IPS-18a (cell line): ENCODE data around the gene EGR2.

Experiments used
- H3K27ac ChIP-seq: one replicate; pipeline ENCODE4 v1.5.1; 2013; ENCODE audit warnings: low read length
- H3K27me3 ChIP-seq: one replicate; pipeline ENCODE4 v1.6.1; 2013; ENCODE audit warnings: mild to moderate bottlenecking, low read length; ENCODE audit not compliant: control insufficient read depth, insufficient read depth
- H3K36me3 ChIP-seq: one replicate; pipeline ENCODE4 v1.6.1; 2013; ENCODE audit warnings: low read depth, low read length; ENCODE audit not compliant: control insufficient read depth
- H3K4me1 ChIP-seq: one replicate; pipeline ENCODE4 v1.6.1; 2013; ENCODE audit warnings: low read depth, low read length; ENCODE audit not compliant: control insufficient read depth
- H3K4me3 ChIP-seq: one replicate; pipeline ENCODE4 v1.5.1; 2013; ENCODE audit warnings: low read length
- H3K9ac ChIP-seq: one replicate; pipeline ENCODE4 v1.6.1; 2013; ENCODE audit warnings: mild to moderate bottlenecking, low read length, moderate library complexity
- H3K9me3 ChIP-seq: one replicate; pipeline ENCODE4 v1.6.1; 2013; ENCODE audit warnings: low read depth, low read length; ENCODE audit not compliant: control insufficient read depth

The EGR2 gene

GRCh38 chr10:62844280-62845011 lies 28.3 kb upstream of the EGR2 start:
- no peak overlapping the region for H3K9ac ChIP-seq
- H3K27ac ChIP-seq = no peak overlapping the region
- no peak overlapping the region for H3K4me3 ChIP-seq
- no peaks in the 10 kb centered on the region for H3K4me1 ChIP-seq
- no peaks in the 10 kb centered on the region for H3K9me3 ChIP-seq
- H3K36me3 ChIP-seq = no peaks in the 10 kb centered on the region
- no peaks in the 10 kb centered on the region for H3K27me3 ChIP-seq

GRCh38 chr10:62843600-62843999 lies 27.4 kb upstream of the EGR2 start:
- Histone ChIP-seq H3K27me3 (no peaks in the 10 kb centered on the region), H3K4me1 (no peaks in the 10 kb centered on the region), H3K9ac (no peak overlapping the region), H3K9me3 (no peaks in the 10 kb centered on the region), H3K36me3 (no peaks in the 10 kb centered on the region), H3K27ac (no peak overlapping the region), H3K4me3 (no peak overlapping the region)

GRCh38 chr10:62842983-62843382 lies 26.8 kb upstream of the EGR2 start:
- H3K4me3 ChIP-seq = no peak overlapping the region
- H3K27me3 ChIP-seq = no peaks in the 10 kb centered on the region
- H3K9me3 ChIP-seq = no peaks in the 10 kb centered on the region
- no peaks in the 10 kb centered on the region for H3K4me1 ChIP-seq
- H3K27ac ChIP-seq = no peak overlapping the region
- no peaks in the 10 kb centered on the region for H3K36me3 ChIP-seq
- H3K9ac ChIP-seq = no peak overlapping the region

- Histone ChIP-seq H3K27ac (no peak overlapping the region), H3K27me3 (no peaks in the 10 kb centered on the region)
Observed at GRCh38 chr10:62839590-62839989, 23.4 kb upstream of the EGR2 start.

GRCh38 chr10:62831346-62831745 lies 15.2 kb upstream of the EGR2 start:
- Histone ChIP-seq H3K36me3 (no peaks in the 10 kb centered on the region), H3K27ac (no peak overlapping the region), H3K4me3 (no peak overlapping the region), H3K9ac (no peak overlapping the region), H3K4me1 (no peaks in the 10 kb centered on the region), H3K9me3 (no peaks in the 10 kb centered on the region), H3K27me3 (no peaks in the 10 kb centered on the region)

More at GRCh38 chr10:62839590-62839989, 23.4 kb upstream of the EGR2 start:
- no peaks in the 10 kb centered on the region for H3K4me1 ChIP-seq
- no peaks in the 10 kb centered on the region for H3K9me3 ChIP-seq
- no peak overlapping the region for H3K9ac ChIP-seq
- H3K36me3 ChIP-seq = no peaks in the 10 kb centered on the region
- no peak overlapping the region for H3K4me3 ChIP-seq

- Histone ChIP-seq H3K27me3 (no peaks in the 10 kb centered on the region), H3K36me3 (no peaks in the 10 kb centered on the region), H3K9ac (no peak overlapping the region), H3K4me3 (no peak overlapping the region), H3K9me3 (no peaks in the 10 kb centered on the region), H3K27ac (no peak overlapping the region), H3K4me1 (no peaks in the 10 kb centered on the region)
Observed at GRCh38 chr10:62830679-62831078, 14.5 kb upstream of the EGR2 start.

GRCh38 chr10:62829622-62830021 lies 13.5 kb upstream of the EGR2 start:
- no peak overlapping the region for H3K4me3 ChIP-seq
- H3K9me3 ChIP-seq = no peaks in the 10 kb centered on the region
- no peaks in the 10 kb centered on the region for H3K27me3 ChIP-seq
- H3K36me3 ChIP-seq = no peaks in the 10 kb centered on the region
- H3K9ac ChIP-seq = no peak overlapping the region
- no peak overlapping the region for H3K27ac ChIP-seq
- no peaks in the 10 kb centered on the region for H3K4me1 ChIP-seq

- Histone ChIP-seq H3K36me3 (no peaks in the 10 kb centered on the region), H3K4me1 (no peaks in the 10 kb centered on the region), H3K9me3 (no peaks in the 10 kb centered on the region), H3K9ac (no peak overlapping the region), H3K27me3 (no peaks in the 10 kb centered on the region), H3K4me3 (no peak overlapping the region), H3K27ac (no peak overlapping the region)
Observed at GRCh38 chr10:62826273-62826672, 10.1 kb upstream of the EGR2 start.

- Histone ChIP-seq H3K9ac (no peak overlapping the region), H3K27me3 (peaks cover 50% of the 10 kb centered on the region)
Observed at GRCh38 chr10:62820586-62820985, 4.4 kb upstream of the EGR2 start.

GRCh38 chr10:62819141-62819920 lies 3.2 kb upstream of the EGR2 start:
- H3K4me3 ChIP-seq = peak overlapping the region; percentile 30

More at GRCh38 chr10:62820586-62820985, 4.4 kb upstream of the EGR2 start:
- Histone ChIP-seq H3K9me3 (no peaks in the 10 kb centered on the region), H3K27ac (no peak overlapping the region), H3K4me3 (no peak overlapping the region), H3K36me3 (no peaks in the 10 kb centered on the region), H3K4me1 (peaks cover 6% of the 10 kb centered on the region)

GRCh38 chr10:62818426-62819011 lies 2.4 kb upstream of the EGR2 start:
- H3K27ac ChIP-seq = no peak overlapping the region
- no peak overlapping the region for H3K9ac ChIP-seq
- peak overlapping the region; percentile 40 for H3K4me3 ChIP-seq
- H3K9me3 ChIP-seq = no peaks in the 10 kb centered on the region
- H3K4me1 ChIP-seq = peaks cover 6% of the 10 kb centered on the region
- H3K36me3 ChIP-seq = no peaks in the 10 kb centered on the region
- peaks cover 70% of the 10 kb centered on the region for H3K27me3 ChIP-seq

More at GRCh38 chr10:62819141-62819920, 3.2 kb upstream of the EGR2 start:
- Histone ChIP-seq H3K27ac (no peak overlapping the region), H3K9me3 (no peaks in the 10 kb centered on the region), H3K27me3 (peaks cover 63% of the 10 kb centered on the region), H3K36me3 (no peaks in the 10 kb centered on the region), H3K4me1 (peaks cover 6% of the 10 kb centered on the region), H3K9ac (no peak overlapping the region)
